WERI-Rb-1 (cell line): ENCODE data around the gene DYDC2.

ENCODE experiments used
- DNase-seq: peaks from one replicate; pipeline ENCODE4 v3.0.0-alpha.2; 2020
- H3K27ac ChIP-seq: fragments of 250-450 bp; sonication (Bioruptor Pico); 2 replicates; pipeline ENCODE4 v1.5.1; 2020; ENCODE audit warnings: mild to moderate bottlenecking, moderate library complexity
- H3K27me3 ChIP-seq: fragments of 250-450 bp; sonication (Bioruptor Pico); 2 replicates; pipeline ENCODE4 v1.5.1; 2021; ENCODE audit warnings: mild to moderate bottlenecking, low read depth, moderate library complexity; ENCODE audit not compliant: insufficient read depth, severe bottlenecking
- H3K36me3 ChIP-seq: fragments of 250-450 bp; sonication (Bioruptor Pico); 2 replicates; pipeline ENCODE4 v1.5.1; 2020; ENCODE audit warnings: mild to moderate bottlenecking, moderate library complexity
- H3K4me3 ChIP-seq: 2 replicates; pipeline ENCODE4 v1.5.1; 2011; ENCODE audit warnings: low read depth, mild to moderate bottlenecking, control low read depth, low read length
- H3K9me3 ChIP-seq: fragments of 250-450 bp; sonication (Bioruptor Pico); 2 replicates; pipeline ENCODE4 v1.5.1; 2021; ENCODE audit warnings: mild to moderate bottlenecking, moderate library complexity; ENCODE audit not compliant: severe bottlenecking
- TF ChIP-seq, protein P1 (sequence below): IDR thresholded peaks from 2 replicates; pipeline ENCODE4 v1.5.1; 2011; ENCODE audit warnings: low read depth, mild to moderate bottlenecking, control low read depth, inconsistent platforms, low read length

DYDC2 gene

GRCh38 chr10:80372675-80373074 is 16.1 kb downstream of the DYDC2 start:
- Histone ChIP-seq H3K9me3 (peaks cover 3% of the 10 kb centered on the region), H3K27me3 (no peaks in the 10 kb centered on the region), H3K4me3 (no peak overlapping the region), H3K36me3 (no peaks in the 10 kb centered on the region), H3K27ac (no peak overlapping the region)
- DNase-seq: no peak
- TF ChIP-seq, protein P1, sequence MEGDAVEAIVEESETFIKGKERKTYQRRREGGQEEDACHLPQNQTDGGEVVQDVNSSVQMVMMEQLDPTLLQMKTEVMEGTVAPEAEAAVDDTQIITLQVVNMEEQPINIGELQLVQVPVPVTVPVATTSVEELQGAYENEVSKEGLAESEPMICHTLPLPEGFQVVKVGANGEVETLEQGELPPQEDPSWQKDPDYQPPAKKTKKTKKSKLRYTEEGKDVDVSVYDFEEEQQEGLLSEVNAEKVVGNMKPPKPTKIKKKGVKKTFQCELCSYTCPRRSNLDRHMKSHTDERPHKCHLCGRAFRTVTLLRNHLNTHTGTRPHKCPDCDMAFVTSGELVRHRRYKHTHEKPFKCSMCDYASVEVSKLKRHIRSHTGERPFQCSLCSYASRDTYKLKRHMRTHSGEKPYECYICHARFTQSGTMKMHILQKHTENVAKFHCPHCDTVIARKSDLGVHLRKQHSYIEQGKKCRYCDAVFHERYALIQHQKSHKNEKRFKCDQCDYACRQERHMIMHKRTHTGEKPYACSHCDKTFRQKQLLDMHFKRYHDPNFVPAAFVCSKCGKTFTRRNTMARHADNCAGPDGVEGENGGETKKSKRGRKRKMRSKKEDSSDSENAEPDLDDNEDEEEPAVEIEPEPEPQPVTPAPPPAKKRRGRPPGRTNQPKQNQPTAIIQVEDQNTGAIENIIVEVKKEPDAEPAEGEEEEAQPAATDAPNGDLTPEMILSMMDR: no peak

DNA sequence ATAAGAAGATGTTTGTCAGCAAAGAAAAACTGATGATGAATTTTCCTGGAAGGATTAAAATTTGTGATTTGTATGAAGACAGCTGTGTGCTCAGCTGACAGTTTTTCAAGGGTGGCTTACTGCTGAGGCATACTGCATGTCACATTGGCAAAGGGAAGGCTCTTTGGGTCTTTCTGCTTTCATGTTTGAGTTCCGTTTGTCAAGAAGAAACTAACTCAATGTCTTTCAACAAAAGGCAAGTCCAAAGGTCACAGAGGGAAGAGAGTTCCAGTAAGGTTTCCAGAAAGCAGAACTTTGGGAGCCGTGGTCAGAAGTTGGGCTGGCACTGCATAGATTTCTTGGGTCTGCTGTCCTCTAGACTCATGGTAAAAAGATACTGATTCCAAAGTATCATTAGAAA is 16.9 kb downstream of the DYDC2 start:
- Histone ChIP-seq H3K36me3 (no peaks in the 10 kb centered on the region), H3K4me3 (no peak overlapping the region), H3K9me3 (no peaks in the 10 kb centered on the region), H3K27ac (no peak overlapping the region), H3K27me3 (no peaks in the 10 kb centered on the region)
- TF ChIP-seq, protein P1: no peak
- no peak for DNase-seq

GRCh38 chr10:80379701-80380100 is 23.1 kb downstream of the DYDC2 start:
- H3K36me3 ChIP-seq: no peaks in the 10 kb centered on the region
- H3K9me3 ChIP-seq: no peaks in the 10 kb centered on the region
- no peak overlapping the region for H3K4me3 ChIP-seq
- TF ChIP-seq, protein P1: no peak
- no peak overlapping the region for H3K27ac ChIP-seq
- H3K27me3 ChIP-seq: no peaks in the 10 kb centered on the region
- no peak for DNase-seq

DNA sequence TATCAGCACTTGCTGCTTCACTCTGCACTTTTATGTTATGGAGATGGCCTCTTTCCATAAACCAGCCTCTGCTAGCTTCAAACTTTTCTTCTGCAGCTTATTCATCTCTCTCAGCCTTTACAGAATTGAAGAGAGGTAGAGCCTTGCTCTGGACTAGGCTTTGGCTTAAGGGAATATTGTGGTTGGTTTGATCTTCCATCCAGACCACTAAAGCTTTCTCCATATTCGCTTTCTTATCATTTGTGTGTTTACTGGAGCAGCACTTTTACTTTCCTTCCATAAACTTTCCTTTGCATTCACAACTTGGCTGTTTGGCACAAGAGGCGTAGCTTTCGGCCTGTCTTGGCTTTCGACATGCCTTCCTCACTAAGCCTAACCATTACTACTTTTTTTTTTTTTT is 23.6 kb downstream of the DYDC2 start:
- H3K9me3 ChIP-seq: no peaks in the 10 kb centered on the region
- no peaks in the 10 kb centered on the region for H3K27me3 ChIP-seq
- TF ChIP-seq, protein P1: no peak
- H3K4me3 ChIP-seq: no peak overlapping the region
- DNase-seq: no peak
- no peaks in the 10 kb centered on the region for H3K36me3 ChIP-seq
- H3K27ac ChIP-seq: no peak overlapping the region

DNA sequence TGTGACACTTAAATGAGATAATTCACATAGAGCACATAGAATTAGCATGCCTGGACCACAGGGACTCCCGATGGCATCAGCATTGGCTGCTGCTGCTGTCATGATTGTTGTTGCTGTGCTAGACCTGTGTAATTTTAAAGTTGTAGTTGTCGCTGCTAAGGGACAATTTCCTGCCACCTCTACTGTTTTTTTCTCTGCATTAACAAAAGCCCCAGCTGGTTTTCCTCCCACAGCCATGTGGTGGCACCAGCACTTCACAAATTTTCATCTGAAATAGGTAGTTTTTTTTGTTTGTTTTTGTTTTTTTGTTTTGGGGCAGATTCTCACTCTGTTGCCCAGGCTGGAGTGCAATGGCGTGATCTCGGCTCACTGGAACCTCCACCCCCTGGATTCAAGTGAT is 26.4 kb downstream of the DYDC2 start:
- TF ChIP-seq, protein P1: peak; percentile 57; the same call in 1 of the 2 replicates

GRCh38 chr10:80390740-80391139 is 34.2 kb downstream of the DYDC2 start:
- TF ChIP-seq, protein P1: no peak
- H3K27me3 ChIP-seq: no peaks in the 10 kb centered on the region
- DNase-seq: no peak
- H3K9me3 ChIP-seq: no peaks in the 10 kb centered on the region
- no peaks in the 10 kb centered on the region for H3K36me3 ChIP-seq
- no peak overlapping the region for H3K27ac ChIP-seq
- H3K4me3 ChIP-seq: no peak overlapping the region

More for the DNA sequence above, 26.4 kb downstream of the DYDC2 start:
- Histone ChIP-seq H3K9me3 (no peaks in the 10 kb centered on the region), H3K27ac (no peak overlapping the region), H3K27me3 (no peaks in the 10 kb centered on the region), H3K4me3 (no peak overlapping the region), H3K36me3 (no peaks in the 10 kb centered on the region)
- DNase-seq: peak; percentile 35
